Measurements from ENCODE around the gene MYH10. TPM values are rescaled to one million over a fixed set of nuclear protein-coding genes. Genes with fewer than 3 reads are reported as not detected.

Gene MYH10
- total and polyA plus RNA-seq, 9 of the 15 experiments (the other 6 are each of a cell fraction or from before 2014, with no cell fraction given) = 16.3 to 95.3 (median 39.7) TPM

- no peaks in the 10 kb centered on the region for H3K9me1 ChIP-seq (ENCODE audit: control insufficient read depth, insufficient read depth, low read length)
- no peak overlapping the region for H3K27ac ChIP-seq (ENCODE audit: extremely low read depth, low read depth, low read length)
- ATAC-seq (no peak), DNase-seq (ENCODE audit: extremely low read depth in 1 of 4, low spot score in 3 of 4) (no peak), FAIRE-seq (no peak)
- H3K79me2 ChIP-seq (ENCODE audit: control insufficient read depth, insufficient read depth, low read length) = no peaks in the 10 kb centered on the region
- ChIA-PET CTCF (ENCODE audit: low intra/inter-chr PET ratio) (no interaction called here), POLR2A (interaction anchor here (1.2 kb wide), 1 partner anchor 14 kb away, joined by 4 read pairs; no protein-coding TSS in a partner anchor)
- WGBS (ENCODE audit: insufficient coverage, low coverage, missing lambda C conversion rate) = 92% methylated on average over 5 of the region's 6 CpGs
- no peaks in the 10 kb centered on the region for H4K20me1 ChIP-seq (replicated peaks; ENCODE audit: control insufficient read depth, insufficient read depth, low read length)
- no peaks in the 10 kb centered on the region for H3K4me1 ChIP-seq (replicated peaks in 1 of 2; ENCODE audit: control insufficient read depth in 2 of 2, insufficient read depth in 2 of 2, low read length in 2 of 2)
- H3K9me3 ChIP-seq (replicated peaks; ENCODE audit: control insufficient read depth, insufficient read depth, low read depth, low read length) = no peaks in the 10 kb centered on the region
- intact Hi-C loops (cut with micrococcal nuclease) (no loop called here), in situ Hi-C loops (cut with MboI) (no loop called here)
- no peak overlapping the region for H3K9ac ChIP-seq (ENCODE audit: insufficient read depth in 1 of 2, low read depth in 2 of 2, low read length in 2 of 2)
- no TSS peak for BruUV-seq (replicated peaks)
- H3K4me2 ChIP-seq (ENCODE audit: insufficient read depth, low read length) = no peak overlapping the region
- H3K36me3 ChIP-seq (ENCODE audit: control insufficient read depth, insufficient read depth, low read length) = peaks cover 81% of the 10 kb centered on the region
- no peaks in the 10 kb centered on the region for H3K27me3 ChIP-seq (ENCODE audit: control insufficient read depth in 2 of 2, insufficient read depth in 2 of 2, low read length in 2 of 2)
- H2AFZ ChIP-seq (ENCODE audit: low read depth, low read length) = no peak overlapping the region
- no peak overlapping the region for H3K4me3 ChIP-seq
- TF ChIP-seq ZNF589 (CRISPR knock-in tag; IDR thresholded peaks at IDR 0.05; ENCODE audit: low read depth) (no peak), MTA2 (IDR thresholded peaks at IDR 0.05; ENCODE audit: low read depth) (no peak), TSHZ1 (CRISPR knock-in tag; IDR thresholded peaks at IDR 0.05) (no peak), ZNF140 (CRISPR knock-in tag; IDR thresholded peaks at IDR 0.05) (no peak), ZNF41 (CRISPR knock-in tag; conservative IDR thresholded peaks at IDR 0.05) (no peak), STAT5A (IDR thresholded peaks at IDR 0.05; ENCODE audit: borderline replicate concordance, low read length) (no peak), NCOA4 (IDR thresholded peaks at IDR 0.05; ENCODE audit: partially characterized antibody) (no peak), E2F3 (CRISPR knock-in tag; IDR thresholded peaks at IDR 0.05) (no peak), TGIF2 (CRISPR knock-in tag; IDR thresholded peaks at IDR 0.05) (no peak), SMC3 (conservative IDR thresholded peaks at IDR 0.05; ENCODE audit: insufficient read depth, low read depth, low read length) (no peak), ZEB2 (IDR thresholded peaks at IDR 0.05) (no peak), ZBTB26 (CRISPR knock-in tag; IDR thresholded peaks at IDR 0.05) (no peak), SLC30A9 (CRISPR knock-in tag; IDR thresholded peaks at IDR 0.05) (no peak), NFXL1 (CRISPR knock-in tag; IDR thresholded peaks at IDR 0.05) (no peak)
- TF ChIP-seq, protein P1, sequence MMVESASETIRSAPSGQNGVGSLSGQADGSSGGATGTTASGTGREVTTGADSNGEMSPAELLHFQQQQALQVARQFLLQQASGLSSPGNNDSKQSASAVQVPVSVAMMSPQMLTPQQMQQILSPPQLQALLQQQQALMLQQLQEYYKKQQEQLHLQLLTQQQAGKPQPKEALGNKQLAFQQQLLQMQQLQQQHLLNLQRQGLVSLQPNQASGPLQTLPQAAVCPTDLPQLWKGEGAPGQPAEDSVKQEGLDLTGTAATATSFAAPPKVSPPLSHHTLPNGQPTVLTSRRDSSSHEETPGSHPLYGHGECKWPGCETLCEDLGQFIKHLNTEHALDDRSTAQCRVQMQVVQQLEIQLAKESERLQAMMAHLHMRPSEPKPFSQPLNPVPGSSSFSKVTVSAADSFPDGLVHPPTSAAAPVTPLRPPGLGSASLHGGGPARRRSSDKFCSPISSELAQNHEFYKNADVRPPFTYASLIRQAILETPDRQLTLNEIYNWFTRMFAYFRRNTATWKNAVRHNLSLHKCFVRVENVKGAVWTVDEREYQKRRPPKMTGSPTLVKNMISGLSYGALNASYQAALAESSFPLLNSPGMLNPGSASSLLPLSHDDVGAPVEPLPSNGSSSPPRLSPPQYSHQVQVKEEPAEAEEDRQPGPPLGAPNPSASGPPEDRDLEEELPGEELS (CRISPR knock-in tag; IDR thresholded peaks at IDR 0.05; ENCODE audit: borderline replicate concordance) = no peak
- TF ChIP-seq, protein P2, sequence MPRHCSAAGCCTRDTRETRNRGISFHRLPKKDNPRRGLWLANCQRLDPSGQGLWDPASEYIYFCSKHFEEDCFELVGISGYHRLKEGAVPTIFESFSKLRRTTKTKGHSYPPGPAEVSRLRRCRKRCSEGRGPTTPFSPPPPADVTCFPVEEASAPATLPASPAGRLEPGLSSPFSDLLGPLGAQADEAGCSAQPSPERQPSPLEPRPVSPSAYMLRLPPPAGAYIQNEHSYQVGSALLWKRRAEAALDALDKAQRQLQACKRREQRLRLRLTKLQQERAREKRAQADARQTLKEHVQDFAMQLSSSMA (CRISPR knock-in tag; IDR thresholded peaks at IDR 0.05) = no peak
Measured at GRCh38 chr17:8518326-8518725, 112.2 kb downstream of the MYH10 start.

Data from K562 (cell line).